Testis (tissue), 2 donors: ENCODE measurements around the gene SMIM28.

Experiments used
- POLR2A ChIP-seq: fragments of 450-650 bp; IDR thresholded peaks from one replicate; pipeline ENCODE4 v1.6.1; 2017; ENCODE audit warnings: antibody characterized with exemption, mild to moderate bottlenecking, moderate library complexity
- TF ChIP-seq, protein P1 (sequence below), 3 experiments: fragments of 450-650 bp in 2 of 3; fragments of 200-600 bp in 1 of 3; sonication (generic) in 1 of 3; IDR thresholded peaks; one replicate each; pipeline ENCODE4 v1.5.1; 2016 to 2019; ENCODE audit warnings: antibody characterized with exemption in 3 of 3, mild to moderate bottlenecking in 2 of 3, moderate library complexity in 1 of 3

- TF ChIP-seq, protein P1, sequence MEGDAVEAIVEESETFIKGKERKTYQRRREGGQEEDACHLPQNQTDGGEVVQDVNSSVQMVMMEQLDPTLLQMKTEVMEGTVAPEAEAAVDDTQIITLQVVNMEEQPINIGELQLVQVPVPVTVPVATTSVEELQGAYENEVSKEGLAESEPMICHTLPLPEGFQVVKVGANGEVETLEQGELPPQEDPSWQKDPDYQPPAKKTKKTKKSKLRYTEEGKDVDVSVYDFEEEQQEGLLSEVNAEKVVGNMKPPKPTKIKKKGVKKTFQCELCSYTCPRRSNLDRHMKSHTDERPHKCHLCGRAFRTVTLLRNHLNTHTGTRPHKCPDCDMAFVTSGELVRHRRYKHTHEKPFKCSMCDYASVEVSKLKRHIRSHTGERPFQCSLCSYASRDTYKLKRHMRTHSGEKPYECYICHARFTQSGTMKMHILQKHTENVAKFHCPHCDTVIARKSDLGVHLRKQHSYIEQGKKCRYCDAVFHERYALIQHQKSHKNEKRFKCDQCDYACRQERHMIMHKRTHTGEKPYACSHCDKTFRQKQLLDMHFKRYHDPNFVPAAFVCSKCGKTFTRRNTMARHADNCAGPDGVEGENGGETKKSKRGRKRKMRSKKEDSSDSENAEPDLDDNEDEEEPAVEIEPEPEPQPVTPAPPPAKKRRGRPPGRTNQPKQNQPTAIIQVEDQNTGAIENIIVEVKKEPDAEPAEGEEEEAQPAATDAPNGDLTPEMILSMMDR (IDR thresholded peaks at IDR 0.05) = no peak
- TF ChIP-seq POLR2A = no peak
Measured at GRCh38 chr6:138382498-138383265, 5.0 kb downstream of the SMIM28 start.
